Immature natural killer cell (primary cell): Measurements from ENCODE around the gene LPO. TPM values are rescaled to one million over a fixed set of nuclear protein-coding genes. Genes with fewer than 3 reads are reported as not detected.

Source experiments
- DNase-seq, 3 donors: peaks; one replicate each; pipeline ENCODE4 v3.0.0; 2022; ENCODE audit warnings: mixed read lengths in 1 of 3
- H3K27ac Mint-ChIP-seq, 6 donors: one replicate each; pipeline ENCODE4 v1.8.0; 2020; ENCODE audit warnings: mixed read lengths in 6 of 6, mild to moderate bottlenecking in 5 of 6, inconsistent platforms in 4 of 6, moderate library complexity in 3 of 6
- H3K27me3 Mint-ChIP-seq, 3 donors: one replicate each; pipeline ENCODE4 v1.8.0; 2020 to 2021; ENCODE audit warnings: low read depth in 3 of 3, mild to moderate bottlenecking in 3 of 3, mixed read lengths in 3 of 3, moderate library complexity in 3 of 3, inconsistent platforms in 1 of 3
- H3K36me3 Mint-ChIP-seq, 3 donors: one replicate each; pipeline ENCODE4 v1.8.0; 2020; ENCODE audit warnings: mixed read lengths in 3 of 3, inconsistent platforms in 2 of 3, mild to moderate bottlenecking in 2 of 3
- H3K4me1 Mint-ChIP-seq, 2 donors: one replicate each; pipeline ENCODE4 v1.8.0; 2020; ENCODE audit warnings: inconsistent platforms in 2 of 2, mild to moderate bottlenecking in 2 of 2, mixed read lengths in 2 of 2, moderate library complexity in 1 of 2
- H3K4me3 Mint-ChIP-seq, 5 donors: one replicate each; pipeline ENCODE4 v1.8.0; 2020; ENCODE audit warnings: mild to moderate bottlenecking in 5 of 5, mixed read lengths in 5 of 5, inconsistent platforms in 3 of 5, moderate library complexity in 3 of 5
- H3K9me3 Mint-ChIP-seq, 6 donors: one replicate each; pipeline ENCODE4 v1.8.0; 2020; ENCODE audit warnings: mild to moderate bottlenecking in 6 of 6, mixed read lengths in 6 of 6, inconsistent platforms in 4 of 6, moderate library complexity in 3 of 6
- polyA plus RNA-seq, 3 donors: library from polyadenylated mRNA; unstranded; fragments of 300-500 nt; fragmentation: Illumina TruSeq; gene quantifications; one replicate each; pipeline ENCODE4 v1.2.3, GENCODE V29; 2021

The LPO gene
- polyA plus RNA-seq, 3 donors from 2014 or later, result 0.09 to 0.22 TPM; not detected in 1

GRCh38 chr17:58210922-58211321 lies 27.5 kb upstream of the LPO start:
- no peaks in the 10 kb centered on the region for H3K9me3 Mint-ChIP-seq
- H3K4me3 Mint-ChIP-seq, result no peak overlapping the region
- H3K27ac Mint-ChIP-seq, result no peak overlapping the region
- H3K4me1 Mint-ChIP-seq, result no peaks in the 10 kb centered on the region
- peaks cover 18 to 47% (median 31%) of the 10 kb centered on the region in 3 donors for H3K36me3 Mint-ChIP-seq
- DNase-seq, result no peak
- no peaks in the 10 kb centered on the region for H3K27me3 Mint-ChIP-seq

- Mint-ChIP-seq H3K27me3 (peaks cover 5 to 11% (median 8%) of the 10 kb centered on the region in 3 donors), H3K36me3 (peaks cover 6 to 27% (median 15%) of the 10 kb centered on the region in 3 donors), H3K4me1 (peaks cover 19 to 22% of the 10 kb centered on the region in 2 donors), H3K4me3 (no peak overlapping the region), H3K9me3 (no peaks in the 10 kb centered on the region), H3K27ac (no peak overlapping the region)
- DNase-seq, result no peak
Measured at GRCh38 chr17:58215685-58216084, 22.7 kb upstream of the LPO start.

- peaks cover 6 to 18% (median 12%) of the 10 kb centered on the region in 3 donors for H3K36me3 Mint-ChIP-seq
- no peaks in the 10 kb centered on the region for H3K9me3 Mint-ChIP-seq
- peaks cover 5 to 12% (median 11%) of the 10 kb centered on the region in 3 donors for H3K27me3 Mint-ChIP-seq
- peaks cover 24 to 26% of the 10 kb centered on the region in 2 donors for H3K4me1 Mint-ChIP-seq
- peak overlapping the region; percentile 31 to 54 (median 48) for H3K4me3 Mint-ChIP-seq
- H3K27ac Mint-ChIP-seq, result peak overlapping the region; percentile 50 to 96 (median 75)
- no peak for DNase-seq
Measured at GRCh38 chr17:58217766-58218165, 20.6 kb upstream of the LPO start.

GRCh38 chr17:58219007-58219788 lies 19.2 kb upstream of the LPO start, which contains the start of gene MKS1:
Gene MKS1 (minus strand): TSS chr17:58219255. CDS start chr17:58219230, 25 bp downstream.
- H3K27me3 Mint-ChIP-seq, result peaks cover 5 to 19% (median 11%) of the 10 kb centered on the region in 3 donors
- peak within 1 kb of the TSS; percentile 86 to 96 (median 92) for H3K4me3 Mint-ChIP-seq
- no peaks in the 10 kb centered on the region for H3K9me3 Mint-ChIP-seq

GRCh38 chr17:58219789-58220183 lies 18.6 kb upstream of the LPO start:
- Mint-ChIP-seq H3K27ac (peak overlapping the region; percentile 85 to 97 (median 94)), H3K4me3 (peak overlapping the region; percentile 86 to 96 (median 92)), H3K27me3 (peaks cover 5 to 20% (median 11%) of the 10 kb centered on the region in 3 donors), H3K4me1 (peaks cover 24 to 26% of the 10 kb centered on the region in 2 donors), H3K9me3 (no peaks in the 10 kb centered on the region), H3K36me3 (peaks cover 0 to 5% (median 3%) of the 10 kb centered on the region in 3 donors)
- no peak for DNase-seq

More at GRCh38 chr17:58219007-58219788, 19.2 kb upstream of the LPO start, which contains the start of gene MKS1:
- DNase-seq, result peak; percentile 94 to 95 (median 95)
- Mint-ChIP-seq H3K36me3 (peaks cover 0 to 6% (median 5%) of the 10 kb centered on the region in 3 donors), H3K27ac (peak within 1 kb of the TSS; percentile 85 to 97 (median 94)), H3K4me1 (peaks cover 24 to 26% of the 10 kb centered on the region in 2 donors)

GRCh38 chr17:58224315-58224714 lies 14.1 kb upstream of the LPO start:
- Mint-ChIP-seq H3K27ac (no peak overlapping the region), H3K4me3 (no peak overlapping the region), H3K9me3 (peaks cover 0 to 2% (median 0%) of the 10 kb centered on the region in 6 donors), H3K27me3 (peaks cover under 1 to 18% (median 8%) of the 10 kb centered on the region in 3 donors), H3K4me1 (peaks cover 12 to 16% of the 10 kb centered on the region in 2 donors), H3K36me3 (no peaks in the 10 kb centered on the region)
- no peak for DNase-seq

- Mint-ChIP-seq H3K27me3 (peaks cover 4 to 14% (median 7%) of the 10 kb centered on the region in 3 donors), H3K4me3 (no peak overlapping the region), H3K4me1 (no peaks in the 10 kb centered on the region), H3K27ac (no peak overlapping the region), H3K36me3 (no peaks in the 10 kb centered on the region), H3K9me3 (peaks cover 0 to 2% (median 0%) of the 10 kb centered on the region in 6 donors)
- no peak for DNase-seq
Measured at GRCh38 chr17:58227733-58228132, 10.7 kb upstream of the LPO start.

GRCh38 chr17:58228679-58229078 lies 9.7 kb upstream of the LPO start:
- Mint-ChIP-seq H3K36me3 (no peaks in the 10 kb centered on the region), H3K9me3 (peaks cover 0 to 2% (median 0%) of the 10 kb centered on the region in 6 donors), H3K4me3 (no peak overlapping the region), H3K27me3 (peaks cover 6 to 8% (median 7%) of the 10 kb centered on the region in 3 donors), H3K27ac (no peak overlapping the region), H3K4me1 (no peaks in the 10 kb centered on the region)
- DNase-seq, result no peak

GRCh38 chr17:58229384-58229783 lies 9.0 kb upstream of the LPO start:
- Mint-ChIP-seq H3K27ac (no peak overlapping the region), H3K36me3 (no peaks in the 10 kb centered on the region), H3K27me3 (peaks cover 6 to 7% (median 6%) of the 10 kb centered on the region in 3 donors), H3K9me3 (peaks cover 0 to 2% (median 0%) of the 10 kb centered on the region in 6 donors), H3K4me3 (no peak overlapping the region), H3K4me1 (no peaks in the 10 kb centered on the region)
- DNase-seq, result no peak

GRCh38 chr17:58229881-58230280 lies 8.5 kb upstream of the LPO start:
- Mint-ChIP-seq H3K27me3 (peaks cover 6 to 7% (median 6%) of the 10 kb centered on the region in 3 donors), H3K9me3 (peaks cover 0 to 2% (median 0%) of the 10 kb centered on the region in 6 donors), H3K36me3 (no peaks in the 10 kb centered on the region), H3K27ac (no peak overlapping the region), H3K4me1 (no peaks in the 10 kb centered on the region), H3K4me3 (no peak overlapping the region)
- DNase-seq, result no peak

- no peak overlapping the region for H3K4me3 Mint-ChIP-seq
- H3K27ac Mint-ChIP-seq, result no peak overlapping the region
- no peaks in the 10 kb centered on the region for H3K4me1 Mint-ChIP-seq
- H3K36me3 Mint-ChIP-seq, result no peaks in the 10 kb centered on the region
- H3K9me3 Mint-ChIP-seq, result peaks cover 0 to 2% (median 0%) of the 10 kb centered on the region in 6 donors
- DNase-seq, result no peak
- peaks cover 5 to 7% (median 6%) of the 10 kb centered on the region in 3 donors for H3K27me3 Mint-ChIP-seq
Measured at GRCh38 chr17:58231641-58232040, 6.7 kb upstream of the LPO start.

GRCh38 chr17:58232707-58233156 lies 5.7 kb upstream of the LPO start:
- H3K4me3 Mint-ChIP-seq, result no peak overlapping the region
- no peak overlapping the region for H3K27ac Mint-ChIP-seq
- H3K9me3 Mint-ChIP-seq, result no peaks in the 10 kb centered on the region
- H3K36me3 Mint-ChIP-seq, result no peaks in the 10 kb centered on the region
- no peaks in the 10 kb centered on the region for H3K4me1 Mint-ChIP-seq
- peaks cover 3 to 9% (median 7%) of the 10 kb centered on the region in 3 donors for H3K27me3 Mint-ChIP-seq
- no peak for DNase-seq

- Mint-ChIP-seq H3K27ac (no peak overlapping the region), H3K36me3 (no peaks in the 10 kb centered on the region), H3K4me3 (no peak overlapping the region), H3K9me3 (no peaks in the 10 kb centered on the region), H3K27me3 (peaks cover 1 to 14% (median 9%) of the 10 kb centered on the region in 3 donors), H3K4me1 (no peaks in the 10 kb centered on the region)
- DNase-seq, result no peak
Measured at GRCh38 chr17:58233543-58233942, 4.8 kb upstream of the LPO start.

- Mint-ChIP-seq H3K4me1 (no peaks in the 10 kb centered on the region), H3K27ac (no peak overlapping the region), H3K27me3 (peaks cover 0 to 11% (median 8%) of the 10 kb centered on the region in 3 donors), H3K36me3 (no peaks in the 10 kb centered on the region), H3K4me3 (no peak overlapping the region), H3K9me3 (no peaks in the 10 kb centered on the region)
- DNase-seq, result no peak
Measured at GRCh38 chr17:58234512-58234911, 3.9 kb upstream of the LPO start.
